ENCODE data around the gene THAP9.

THAP9 gene

DNA sequence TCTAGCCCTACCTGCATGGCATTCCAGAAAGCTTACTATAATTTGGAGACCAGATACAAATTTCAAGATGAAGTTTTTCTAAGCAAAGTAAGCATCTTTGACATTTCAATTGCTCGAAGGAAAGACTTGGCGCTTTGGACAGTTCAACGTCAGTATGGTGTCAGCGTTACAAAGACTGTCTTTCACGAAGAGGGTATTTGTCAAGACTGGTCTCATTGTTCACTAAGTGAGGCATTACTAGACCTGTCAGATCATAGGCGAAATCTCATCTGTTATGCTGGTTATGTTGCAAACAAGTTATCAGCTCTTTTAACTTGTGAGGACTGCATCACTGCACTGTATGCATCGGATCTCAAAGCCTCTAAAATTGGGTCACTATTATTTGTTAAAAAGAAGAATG is 17.6 kb downstream of the THAP9 start:
- no peaks in the 10 kb centered on the region for H3K79me2 ChIP-seq (ENCODE audit: low read length)
- TF ChIP-seq EZH2phosphoT487 (IDR thresholded peaks at IDR 0.05; ENCODE audit: low read depth), result no peak
- TF ChIP-seq, protein P1, sequence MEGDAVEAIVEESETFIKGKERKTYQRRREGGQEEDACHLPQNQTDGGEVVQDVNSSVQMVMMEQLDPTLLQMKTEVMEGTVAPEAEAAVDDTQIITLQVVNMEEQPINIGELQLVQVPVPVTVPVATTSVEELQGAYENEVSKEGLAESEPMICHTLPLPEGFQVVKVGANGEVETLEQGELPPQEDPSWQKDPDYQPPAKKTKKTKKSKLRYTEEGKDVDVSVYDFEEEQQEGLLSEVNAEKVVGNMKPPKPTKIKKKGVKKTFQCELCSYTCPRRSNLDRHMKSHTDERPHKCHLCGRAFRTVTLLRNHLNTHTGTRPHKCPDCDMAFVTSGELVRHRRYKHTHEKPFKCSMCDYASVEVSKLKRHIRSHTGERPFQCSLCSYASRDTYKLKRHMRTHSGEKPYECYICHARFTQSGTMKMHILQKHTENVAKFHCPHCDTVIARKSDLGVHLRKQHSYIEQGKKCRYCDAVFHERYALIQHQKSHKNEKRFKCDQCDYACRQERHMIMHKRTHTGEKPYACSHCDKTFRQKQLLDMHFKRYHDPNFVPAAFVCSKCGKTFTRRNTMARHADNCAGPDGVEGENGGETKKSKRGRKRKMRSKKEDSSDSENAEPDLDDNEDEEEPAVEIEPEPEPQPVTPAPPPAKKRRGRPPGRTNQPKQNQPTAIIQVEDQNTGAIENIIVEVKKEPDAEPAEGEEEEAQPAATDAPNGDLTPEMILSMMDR (IDR thresholded peaks at IDR 0.05; ENCODE audit: low read depth, low read length), result no peak

DNA sequence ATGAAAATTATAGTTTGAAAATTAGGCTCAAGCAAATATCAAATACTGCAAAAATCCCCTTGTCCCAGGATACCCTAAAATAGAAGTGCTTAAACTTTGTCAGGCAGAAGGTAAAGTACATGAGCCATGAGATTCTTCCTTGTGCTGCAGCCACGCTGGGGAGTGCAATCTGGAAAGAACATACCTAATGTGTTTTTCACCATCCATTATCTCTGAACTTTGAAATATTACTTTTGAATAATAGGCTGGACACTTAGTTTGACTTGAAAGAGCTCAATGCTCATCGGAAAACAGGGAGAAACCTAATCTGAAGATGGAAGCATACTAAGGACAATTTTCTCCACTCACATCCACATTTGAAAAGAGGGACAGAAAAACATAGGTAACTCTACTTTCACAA is 18.9 kb downstream of the THAP9 start:
- Histone ChIP-seq H3K27me3 (ENCODE audit: low read depth, low read length) (no peaks in the 10 kb centered on the region), H3K36me3 (replicated peaks; ENCODE audit: low read depth, low read length) (no peaks in the 10 kb centered on the region)
- TF ChIP-seq, protein P1 (IDR thresholded peaks at IDR 0.05; ENCODE audit: low read depth, low read length), result no peak
- no peak for TF ChIP-seq EZH2phosphoT487 (IDR thresholded peaks at IDR 0.05; ENCODE audit: low read depth)

More for the DNA sequence above, 17.6 kb downstream of the THAP9 start:
- Histone ChIP-seq H3K27me3 (ENCODE audit: low read depth, low read length) (no peaks in the 10 kb centered on the region), H3K9me3 (ENCODE audit: insufficient read depth, low read length) (no peaks in the 10 kb centered on the region), H3K9ac (ENCODE audit: low read length) (no peak overlapping the region), H3K27ac (ENCODE audit: low read length) (no peak overlapping the region), H4K20me1 (ENCODE audit: insufficient read depth, low read length) (no peaks in the 10 kb centered on the region), H3K4me2 (ENCODE audit: low read length) (no peak overlapping the region), H2AFZ (ENCODE audit: low read depth, low read length) (no peak overlapping the region), H3K36me3 (replicated peaks; ENCODE audit: low read depth, low read length) (no peaks in the 10 kb centered on the region), H3K4me3 (ENCODE audit: low read length) (no peak overlapping the region), H3K4me1 (ENCODE audit: low read length) (no peaks in the 10 kb centered on the region)

DNA sequence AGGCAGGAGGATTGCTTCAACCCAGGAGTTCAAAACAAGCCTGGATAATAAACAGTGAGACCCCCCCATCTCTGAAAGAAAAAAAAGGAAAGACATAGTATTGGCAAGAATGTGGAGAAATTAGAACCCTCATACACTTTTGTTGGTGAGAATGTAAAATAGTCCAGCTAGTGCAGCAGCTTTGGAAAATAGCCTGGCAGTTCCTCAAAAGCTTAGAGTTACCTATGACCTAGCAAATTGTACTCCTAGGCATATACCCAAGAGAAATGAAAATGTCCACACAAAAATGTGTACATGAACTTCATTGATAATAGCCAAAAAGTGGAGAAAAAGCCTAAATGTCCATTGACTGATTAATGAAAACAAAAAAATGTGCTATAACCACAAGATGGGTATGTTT is 21.3 kb downstream of the THAP9 start:
- H2AFZ ChIP-seq (ENCODE audit: low read depth, low read length), result no peak overlapping the region
- no peak overlapping the region for H3K4me2 ChIP-seq (ENCODE audit: low read length)
- no peaks in the 10 kb centered on the region for H3K36me3 ChIP-seq (replicated peaks; ENCODE audit: low read depth, low read length)
- no peak overlapping the region for H3K9ac ChIP-seq (ENCODE audit: low read length)
- H3K9me3 ChIP-seq (ENCODE audit: insufficient read depth, low read length), result no peaks in the 10 kb centered on the region
- H3K4me1 ChIP-seq (ENCODE audit: low read length), result no peaks in the 10 kb centered on the region
- no peak overlapping the region for H3K27ac ChIP-seq (ENCODE audit: low read length)
- H3K27me3 ChIP-seq (ENCODE audit: low read depth, low read length), result no peaks in the 10 kb centered on the region
- no peaks in the 10 kb centered on the region for H3K79me2 ChIP-seq (ENCODE audit: low read length)
- TF ChIP-seq, protein P1 (IDR thresholded peaks at IDR 0.05; ENCODE audit: low read depth, low read length), result no peak
- no peak for TF ChIP-seq EZH2phosphoT487 (IDR thresholded peaks at IDR 0.05; ENCODE audit: low read depth)
- H4K20me1 ChIP-seq (ENCODE audit: insufficient read depth, low read length), result no peaks in the 10 kb centered on the region
- no peak overlapping the region for H3K4me3 ChIP-seq (ENCODE audit: low read length)

More for the DNA sequence above, 18.9 kb downstream of the THAP9 start:
- Histone ChIP-seq H3K79me2 (ENCODE audit: low read length) (no peaks in the 10 kb centered on the region), H3K9ac (ENCODE audit: low read length) (no peak overlapping the region), H4K20me1 (ENCODE audit: insufficient read depth, low read length) (no peaks in the 10 kb centered on the region), H2AFZ (ENCODE audit: low read depth, low read length) (no peak overlapping the region), H3K4me3 (ENCODE audit: low read length) (no peak overlapping the region), H3K27ac (ENCODE audit: low read length) (no peak overlapping the region), H3K9me3 (ENCODE audit: insufficient read depth, low read length) (no peaks in the 10 kb centered on the region), H3K4me2 (ENCODE audit: low read length) (no peak overlapping the region), H3K4me1 (ENCODE audit: low read length) (no peaks in the 10 kb centered on the region)

DNA sequence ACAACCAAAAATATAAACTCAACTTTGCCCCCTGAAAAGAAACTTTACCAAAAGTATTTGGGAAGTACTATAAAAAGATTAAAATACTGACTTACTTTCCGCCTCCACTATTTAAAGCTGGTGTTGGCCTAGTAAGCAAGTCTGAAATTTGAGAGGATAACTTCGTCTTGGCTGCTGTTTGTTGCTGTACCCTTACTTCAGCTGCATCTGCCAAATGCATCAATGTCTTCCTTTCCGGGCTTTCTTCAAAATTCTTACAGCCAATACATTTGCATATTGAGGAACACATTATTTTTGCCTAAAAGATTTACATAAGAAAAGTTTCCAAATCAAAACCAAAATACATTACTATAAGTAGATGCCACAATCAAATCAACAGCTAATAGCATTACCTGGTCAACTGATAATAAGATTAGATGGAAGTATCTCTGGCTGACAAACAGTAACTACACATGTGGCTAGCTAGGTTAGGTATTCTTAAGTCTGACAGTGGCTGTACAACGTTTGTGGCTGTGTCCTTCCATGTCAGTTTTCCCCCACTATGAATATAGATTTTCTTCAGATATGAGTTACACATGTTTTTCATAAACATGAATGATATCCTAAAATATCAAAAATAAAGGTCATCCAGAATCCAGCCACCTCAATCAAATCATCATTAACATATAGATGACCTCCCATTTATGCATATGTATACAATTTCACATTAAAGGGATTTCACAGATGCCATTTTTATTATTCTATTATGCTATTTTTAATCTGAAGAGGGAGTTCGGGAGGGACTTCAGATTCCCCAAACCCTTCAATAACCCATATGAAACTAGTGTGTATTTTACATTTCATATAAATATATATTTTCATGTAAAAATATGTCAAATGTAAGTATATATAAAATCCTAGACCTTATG is 30.6 kb downstream of the THAP9 start:
- H3K4me3 ChIP-seq (ENCODE audit: low read length), result no peak overlapping the region
- no peak overlapping the region for H3K4me2 ChIP-seq (ENCODE audit: low read length)
- no peaks in the 10 kb centered on the region for H3K4me1 ChIP-seq (ENCODE audit: low read length)
- no peak for TF ChIP-seq EZH2phosphoT487 (IDR thresholded peaks at IDR 0.05; ENCODE audit: low read depth)
- TF ChIP-seq, protein P1 (IDR thresholded peaks at IDR 0.05; ENCODE audit: low read depth, low read length), result no peak
- no peaks in the 10 kb centered on the region for H3K27me3 ChIP-seq (ENCODE audit: low read depth, low read length)
- no peaks in the 10 kb centered on the region for H4K20me1 ChIP-seq (ENCODE audit: insufficient read depth, low read length)
- H3K9ac ChIP-seq (ENCODE audit: low read length), result no peak overlapping the region
- H2AFZ ChIP-seq (ENCODE audit: low read depth, low read length), result no peak overlapping the region
- no peak overlapping the region for H3K27ac ChIP-seq (ENCODE audit: low read length)
- H3K9me3 ChIP-seq (ENCODE audit: insufficient read depth, low read length), result no peaks in the 10 kb centered on the region
- H3K36me3 ChIP-seq (replicated peaks; ENCODE audit: low read depth, low read length), result peaks cover 24% of the 10 kb centered on the region
- H3K79me2 ChIP-seq (ENCODE audit: low read length), result no peaks in the 10 kb centered on the region

Measured in OCI-LY3 (cell line).